Hypothalamus (tissue), 51 donors: ENCODE results near the gene ENOPH1.
A peak's percentile ranks its signal among the peaks of the same experiment; 100 is the strongest.
"Not testable (repeated sequence)": the region's sequence is repeated elsewhere in the genome, so short reads cannot be mapped to it uniquely, and the experiment has no call there.

Source experiments
- DNase-seq, 51 donors: peaks; one replicate each; lab custom pipeline; 2025; lab: John Stamatoyannopoulos, UW

Gene ENOPH1

GRCh38 chr4:82463221-82463620 lies 32.8 kb downstream of the ENOPH1 start:
- DNase-seq, result no peak

- DNase-seq, result no peak
These were observed 37.1 kb downstream of the ENOPH1 start for GRCh38 chr4:82467471-82467870.

DNA sequence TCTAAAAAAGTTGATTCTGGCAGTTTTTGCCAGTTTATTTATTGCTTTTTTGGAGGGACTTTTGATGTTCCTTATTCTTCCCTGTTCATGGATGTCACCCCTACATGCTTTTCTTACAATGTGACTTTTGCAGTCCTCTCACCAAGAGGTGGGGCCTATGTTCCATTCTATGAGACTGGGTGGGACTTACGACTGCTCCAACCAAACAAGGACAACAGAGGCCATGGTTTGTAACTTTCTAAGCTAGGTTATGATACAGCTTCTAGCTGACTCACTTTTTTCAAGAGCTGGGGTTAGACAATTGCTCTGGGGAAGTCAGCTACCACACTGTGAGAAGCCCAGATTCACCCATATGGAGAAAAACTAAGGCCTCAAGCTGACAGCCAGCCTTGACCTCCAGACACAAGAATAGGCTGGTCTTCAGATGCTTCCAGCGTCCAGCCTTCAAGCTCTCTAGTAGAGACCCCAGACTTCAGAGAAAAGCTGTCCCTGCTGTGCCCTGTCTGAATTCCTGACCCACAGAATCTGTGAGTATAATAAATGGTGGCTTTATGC lies 39.5 kb downstream of the ENOPH1 start:
- peak in 9 of 51 donors; percentile 2 to 42 (median 12) for DNase-seq

DNA sequence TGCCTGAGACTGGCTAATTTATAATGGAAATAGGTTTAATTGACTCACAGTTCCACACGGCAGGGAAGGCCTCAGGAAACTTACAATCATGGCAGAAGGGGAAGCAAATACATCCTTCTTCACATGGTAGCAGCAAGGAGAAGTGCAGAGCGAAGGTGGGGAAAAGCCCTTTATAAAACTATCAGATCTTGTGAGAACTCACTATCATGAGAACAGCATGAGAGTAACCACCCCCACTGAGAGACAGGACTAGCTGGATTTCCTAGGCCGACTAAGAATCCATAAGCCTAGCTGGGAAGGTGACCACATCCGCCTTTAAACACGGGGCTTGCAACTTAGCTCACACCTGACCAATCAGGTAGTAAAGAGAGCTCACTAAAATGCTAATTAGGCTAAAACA lies 42.7 kb downstream of the ENOPH1 start:
- not testable (repeated sequence) for DNase-seq

- no peak for DNase-seq
These were observed 43.3 kb downstream of the ENOPH1 start for GRCh38 chr4:82473621-82474164.

DNA sequence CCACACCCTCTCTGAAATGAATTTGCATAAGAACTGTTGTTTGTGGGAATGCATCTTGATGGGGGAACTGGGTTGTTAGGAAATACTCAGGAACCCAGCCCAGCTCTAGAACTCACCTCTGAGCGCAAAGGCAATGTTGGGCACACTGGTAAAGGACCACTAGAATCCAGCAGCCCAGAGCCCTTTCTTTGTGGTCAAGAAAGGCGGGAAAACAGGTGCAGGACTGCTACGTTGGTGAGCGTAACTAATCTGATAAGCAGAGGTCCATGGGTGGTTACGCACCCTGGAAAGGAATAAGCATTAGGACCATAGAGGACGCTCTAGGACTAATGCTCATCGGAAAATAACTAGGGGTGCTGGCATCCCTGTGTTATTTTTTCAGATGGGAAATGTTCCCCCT lies 45.5 kb downstream of the ENOPH1 start:
- not testable (repeated sequence) for DNase-seq

GRCh38 chr4:82477469-82477868 lies 47.1 kb downstream of the ENOPH1 start:
- DNase-seq, result not testable (repeated sequence)

DNA sequence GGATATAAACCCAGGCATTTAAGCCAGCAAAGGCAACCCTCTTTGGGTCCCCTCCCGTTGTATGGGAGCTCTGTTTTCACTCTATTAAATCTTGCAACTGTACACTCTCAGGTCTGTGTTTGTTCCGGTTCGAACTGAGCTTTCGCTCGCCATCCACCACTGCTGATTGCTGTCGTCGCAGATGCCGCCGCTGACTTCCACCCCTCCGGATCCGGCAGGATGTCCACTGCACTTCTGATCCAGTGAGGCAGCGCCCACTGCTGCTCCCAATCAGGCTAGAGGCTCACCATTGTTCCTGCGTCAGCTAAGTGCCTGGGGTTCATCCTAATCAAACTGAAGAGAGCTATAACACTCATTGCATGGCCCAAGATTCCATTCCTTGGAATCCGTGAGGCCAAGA lies 49.2 kb downstream of the ENOPH1 start:
- DNase-seq, result no peak

DNA sequence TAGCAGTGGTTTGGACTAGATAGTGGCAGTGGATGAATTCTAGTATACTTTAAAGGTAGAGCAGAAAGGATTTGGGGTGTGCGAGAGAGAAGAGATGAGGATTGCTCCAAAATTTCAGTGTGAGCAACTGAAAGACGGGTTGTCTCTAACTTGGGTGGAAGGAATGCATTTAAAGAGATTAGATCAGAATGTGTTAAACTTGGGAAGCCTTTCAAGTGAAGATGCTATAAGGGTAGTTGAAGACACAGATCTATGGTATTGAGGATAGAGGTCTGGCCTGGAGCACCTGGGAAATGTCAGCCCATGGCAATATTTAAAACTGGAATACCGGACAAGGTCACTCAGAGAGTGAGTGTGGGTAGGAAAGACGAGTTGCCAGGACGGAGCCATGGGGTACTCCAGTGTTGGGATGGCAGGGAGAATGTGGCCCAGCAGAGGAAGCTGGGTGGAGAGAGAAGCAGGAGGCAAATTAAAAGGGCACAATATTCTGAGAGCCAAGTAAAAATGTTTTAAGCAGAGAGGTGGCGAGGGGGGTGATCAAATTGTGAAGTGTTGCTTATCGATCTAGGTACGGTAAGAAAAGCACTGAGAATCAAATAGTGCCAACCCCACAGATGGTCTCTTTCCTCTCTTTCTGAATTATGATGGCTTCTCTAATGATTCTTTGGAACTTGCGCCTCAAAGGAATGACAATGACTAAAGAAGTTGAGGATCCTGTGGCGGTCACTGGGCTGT lies 50.5 kb downstream of the ENOPH1 start:
- DNase-seq, result no peak

DNA sequence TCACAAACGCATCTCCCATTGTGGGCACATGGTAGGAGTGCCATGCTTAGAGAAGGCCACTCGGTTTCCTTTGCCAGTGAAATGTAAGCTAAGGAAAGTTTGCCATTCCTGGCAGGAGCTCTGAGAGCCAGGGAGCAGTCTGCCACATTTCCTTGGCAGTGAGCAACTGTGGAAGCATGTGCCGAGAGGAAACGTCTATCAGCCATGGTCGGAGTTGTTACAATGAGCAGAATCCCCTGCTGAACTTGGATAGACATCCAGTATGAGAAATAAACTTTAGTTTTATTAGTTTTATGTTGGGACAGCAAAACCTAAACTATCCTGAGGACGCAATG lies 51.1 kb downstream of the ENOPH1 start:
- DNase-seq, result no peak

- DNase-seq, result no peak
These were observed 52.0 kb downstream of the ENOPH1 start for GRCh38 chr4:82482387-82482786.

DNA sequence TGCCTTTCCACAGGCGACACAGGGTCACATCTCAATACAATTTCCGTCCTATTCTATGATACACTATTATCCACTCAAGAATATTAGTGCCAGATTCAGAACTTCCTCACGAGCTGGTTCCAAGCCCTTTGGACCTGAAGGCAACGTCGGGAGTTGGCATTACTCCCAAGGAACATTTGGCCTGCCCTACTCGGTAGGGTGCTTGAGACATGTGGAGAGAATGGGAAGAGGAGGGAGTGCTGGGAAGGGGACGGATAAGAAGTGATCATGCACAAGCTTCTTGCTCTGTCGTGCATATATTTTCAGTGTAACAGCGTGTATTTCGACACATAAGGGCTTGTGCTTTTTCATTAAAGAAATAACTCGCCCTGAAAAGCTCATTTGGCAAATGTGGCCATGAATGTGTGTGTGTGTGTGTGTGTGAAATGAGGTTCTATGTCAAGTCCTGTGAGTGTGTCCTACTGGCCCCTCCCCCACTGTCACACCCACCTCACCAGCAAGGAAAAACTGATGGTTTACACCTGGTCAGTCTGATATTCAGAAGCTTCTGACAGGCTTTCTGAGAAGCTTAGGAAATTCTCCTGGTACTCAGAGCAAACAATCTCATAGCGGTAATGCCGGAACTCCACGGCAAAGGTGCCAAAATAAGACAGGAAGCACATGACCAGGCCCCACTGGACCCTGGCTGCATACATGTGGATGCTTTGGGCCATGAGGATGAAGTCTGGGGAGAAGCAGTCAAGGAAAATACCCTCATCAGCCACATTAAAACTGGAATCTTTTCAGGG lies 54.8 kb downstream of the ENOPH1 start:
- DNase-seq, result no peak

DNA sequence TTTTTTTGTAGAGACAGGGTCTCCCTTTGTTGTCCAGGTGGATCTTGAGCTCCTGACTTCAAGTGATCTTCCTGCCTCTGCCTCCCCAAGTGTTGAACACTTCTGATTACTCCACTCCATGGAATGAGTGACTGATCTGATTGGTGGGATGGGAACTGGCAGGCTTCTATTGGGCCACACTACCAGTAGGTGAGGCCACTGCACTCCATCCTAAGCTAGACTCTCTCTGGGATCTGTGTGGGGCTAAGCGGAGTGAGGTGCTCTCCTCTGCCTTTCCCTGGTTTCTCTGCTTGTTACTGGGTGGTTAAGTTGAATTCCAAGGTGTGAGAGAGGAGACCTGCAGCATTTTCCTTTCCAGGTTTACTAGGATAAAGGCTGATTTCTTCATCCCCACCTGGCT lies 58.7 kb downstream of the ENOPH1 start:
- no peak for DNase-seq

DNA sequence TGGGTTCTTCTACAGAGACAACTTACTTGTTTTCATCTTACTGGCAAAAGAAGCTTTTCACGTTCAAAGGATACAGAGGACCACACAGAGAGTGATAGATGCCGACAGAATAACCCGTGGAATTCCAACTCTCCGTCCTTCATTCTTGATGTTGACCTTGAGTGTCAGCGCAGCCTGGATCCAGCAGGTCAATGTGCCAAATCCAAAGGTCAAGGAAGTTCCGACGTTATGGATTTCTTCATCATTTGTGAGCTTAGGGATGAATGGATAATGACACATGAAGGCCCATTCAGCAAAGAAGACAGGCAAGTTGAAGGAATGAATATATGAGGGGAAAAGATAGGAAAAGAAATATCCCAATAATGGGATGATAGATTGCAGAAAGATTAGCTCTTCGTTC lies 59.6 kb downstream of the ENOPH1 start:
- DNase-seq, result no peak

- no peak for DNase-seq
These were observed 61.0 kb downstream of the ENOPH1 start for GRCh38 chr4:82491251-82491960.

GRCh38 chr4:82493721-82494425 lies 63.5 kb downstream of the ENOPH1 start:
- no peak for DNase-seq

- no peak for DNase-seq
These were observed 65.3 kb downstream of the ENOPH1 start for GRCh38 chr4:82495666-82496065.

GRCh38 chr4:82496349-82496748 lies 66.0 kb downstream of the ENOPH1 start:
- no peak for DNase-seq

- DNase-seq, result no peak
These were observed 69.5 kb downstream of the ENOPH1 start for GRCh38 chr4:82499738-82500434.
